H54 (cell line): ENCODE data around the gene NEMF.
A peak's percentile ranks its signal among the peaks of the same experiment; 100 is the strongest.

Experiments used
- DNase-seq: peaks from one replicate; pipeline ENCODE4 v3.0.0; 2011; ENCODE audit warnings: low spot score, mixed read lengths; ENCODE audit not compliant: insufficient read length
- FAIRE-seq: peaks from 3 replicates; lab custom pipeline; 2011; peaks lifted over from hg19 to GRCh38; lab: Jason Lieb, UNC
- POLR2A ChIP-seq: IDR thresholded peaks from 2 replicates; pipeline ENCODE4 v1.6.1; 2011; ENCODE audit warnings: low read depth, mild to moderate bottlenecking, low read length

The NEMF gene

GRCh38 chr14:49865431-49865859 lies 12.9 kb upstream of the NEMF start:
- FAIRE-seq: no peak
- no peak for TF ChIP-seq POLR2A
- no peak for DNase-seq

DNA sequence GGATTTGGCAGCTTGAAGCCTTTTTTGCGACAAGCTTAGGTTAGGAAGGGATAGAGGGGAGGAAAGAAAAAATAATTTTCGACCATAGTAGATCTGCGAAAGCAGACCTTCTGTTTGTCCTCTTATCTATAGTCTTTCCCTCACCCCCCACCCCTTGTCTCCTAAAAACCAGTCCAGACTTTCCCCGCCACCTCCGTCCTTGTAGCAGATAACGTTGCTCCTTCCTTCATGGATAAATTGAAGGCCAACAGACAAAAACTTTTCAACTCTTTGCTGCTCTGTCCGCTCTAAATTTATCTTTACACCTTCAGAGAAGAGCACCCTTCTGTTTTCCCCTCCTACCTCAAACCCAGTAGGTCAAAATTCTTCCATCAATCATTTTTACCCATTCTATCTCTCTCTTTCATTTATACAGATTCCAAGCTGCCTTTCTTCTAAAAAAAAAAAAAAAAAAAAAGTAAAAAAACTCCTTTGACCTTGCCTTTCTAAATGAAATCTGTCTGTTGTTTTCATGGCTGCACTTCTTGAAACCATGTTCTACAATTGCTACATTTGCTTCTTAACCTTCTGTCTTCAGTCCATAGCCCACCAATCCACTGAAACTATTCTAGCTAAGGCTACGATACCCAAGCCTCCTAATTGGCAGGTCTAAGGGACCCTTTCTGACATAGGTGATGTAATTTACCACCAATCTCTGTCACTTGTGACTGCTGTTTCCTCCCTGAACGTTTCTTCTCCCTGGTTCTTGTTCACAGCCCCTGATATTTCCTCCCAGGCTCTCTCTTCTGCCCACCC lies 11.1 kb upstream of the NEMF start:
- DNase-seq: no peak
- no peak for TF ChIP-seq POLR2A
- no peak for FAIRE-seq

DNA sequence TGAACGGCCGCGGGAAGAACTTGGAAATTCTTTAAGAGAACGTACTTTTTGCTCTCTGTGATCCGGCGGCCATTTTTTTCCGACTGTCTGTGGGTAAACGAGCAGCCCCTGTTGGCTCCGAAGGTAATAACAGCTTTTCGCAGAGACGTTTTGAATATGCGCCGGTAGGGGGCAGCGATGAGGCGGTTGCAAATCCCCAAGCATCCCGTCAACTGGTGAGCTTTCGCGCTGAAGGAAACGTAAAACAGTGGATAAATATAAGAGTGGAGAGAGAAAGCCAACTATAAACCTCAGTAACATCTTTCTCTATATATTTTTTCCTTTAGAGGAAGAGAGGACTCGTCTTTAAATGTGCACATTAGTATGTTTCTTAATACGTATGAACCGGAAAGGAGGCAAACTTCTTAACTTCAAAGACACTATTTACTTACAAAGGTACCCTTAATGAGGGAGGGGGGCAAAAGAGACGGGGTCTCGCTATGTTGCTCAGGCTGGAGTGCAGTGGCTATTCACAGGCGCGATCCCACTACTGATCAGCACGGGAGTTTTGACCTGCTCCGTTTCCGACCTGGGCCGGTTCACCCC lies 9.6 kb upstream of the NEMF start:
- FAIRE-seq (no peak), DNase-seq (no peak)
- no peak for TF ChIP-seq POLR2A

DNA sequence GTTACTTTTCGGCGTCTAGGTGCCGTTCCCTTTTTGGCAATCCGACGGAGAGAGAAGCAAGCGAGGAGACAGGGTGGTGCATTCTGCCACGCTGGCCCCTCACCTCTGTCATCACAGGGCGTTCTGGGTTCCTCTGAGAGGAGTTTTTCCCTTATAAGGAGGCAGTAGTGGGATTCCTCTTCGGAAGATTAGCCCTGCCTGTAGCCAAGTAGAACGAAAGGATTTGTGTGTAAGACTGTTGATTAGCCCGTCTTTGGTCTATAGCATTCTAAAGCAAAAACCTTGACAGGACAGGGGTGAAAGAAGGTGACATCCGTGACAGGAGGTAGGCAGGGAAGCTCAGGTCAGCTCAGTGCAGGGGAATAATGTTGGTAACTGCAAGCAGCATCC lies 9.1 kb upstream of the NEMF start:
- peak; percentile 9; the same call in 1 of the 2 replicates for TF ChIP-seq POLR2A
- DNase-seq (no peak), FAIRE-seq (no peak)

- FAIRE-seq: no peak
- no peak for DNase-seq
- no peak for TF ChIP-seq POLR2A
Measured at GRCh38 chr14:49860988-49861698, 8.6 kb upstream of the NEMF start.

DNA sequence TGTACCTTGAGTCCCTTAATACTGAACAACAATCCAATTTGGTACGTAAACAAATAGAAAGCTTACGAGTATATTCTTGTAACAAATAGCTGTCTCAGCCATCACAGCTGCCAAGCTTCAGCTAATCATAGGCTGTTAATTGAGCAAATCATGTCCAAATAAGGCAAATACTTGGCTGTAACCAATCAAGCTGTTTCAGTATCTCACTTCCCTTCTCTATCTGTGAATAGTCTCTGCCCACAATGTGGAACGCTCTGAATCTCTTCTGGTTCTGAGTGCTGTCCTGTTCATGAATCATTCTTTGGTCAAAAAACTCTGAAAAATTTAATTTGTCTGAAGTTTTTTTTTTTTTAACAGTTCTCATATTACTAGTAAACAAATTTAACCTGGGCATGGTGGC lies 5.8 kb upstream of the NEMF start:
- no peak for TF ChIP-seq POLR2A
- no peak for FAIRE-seq
- no peak for DNase-seq

GRCh38 chr14:49857427-49858003 lies 4.9 kb upstream of the NEMF start:
- FAIRE-seq (no peak), DNase-seq (no peak)
- TF ChIP-seq POLR2A: no peak

DNA sequence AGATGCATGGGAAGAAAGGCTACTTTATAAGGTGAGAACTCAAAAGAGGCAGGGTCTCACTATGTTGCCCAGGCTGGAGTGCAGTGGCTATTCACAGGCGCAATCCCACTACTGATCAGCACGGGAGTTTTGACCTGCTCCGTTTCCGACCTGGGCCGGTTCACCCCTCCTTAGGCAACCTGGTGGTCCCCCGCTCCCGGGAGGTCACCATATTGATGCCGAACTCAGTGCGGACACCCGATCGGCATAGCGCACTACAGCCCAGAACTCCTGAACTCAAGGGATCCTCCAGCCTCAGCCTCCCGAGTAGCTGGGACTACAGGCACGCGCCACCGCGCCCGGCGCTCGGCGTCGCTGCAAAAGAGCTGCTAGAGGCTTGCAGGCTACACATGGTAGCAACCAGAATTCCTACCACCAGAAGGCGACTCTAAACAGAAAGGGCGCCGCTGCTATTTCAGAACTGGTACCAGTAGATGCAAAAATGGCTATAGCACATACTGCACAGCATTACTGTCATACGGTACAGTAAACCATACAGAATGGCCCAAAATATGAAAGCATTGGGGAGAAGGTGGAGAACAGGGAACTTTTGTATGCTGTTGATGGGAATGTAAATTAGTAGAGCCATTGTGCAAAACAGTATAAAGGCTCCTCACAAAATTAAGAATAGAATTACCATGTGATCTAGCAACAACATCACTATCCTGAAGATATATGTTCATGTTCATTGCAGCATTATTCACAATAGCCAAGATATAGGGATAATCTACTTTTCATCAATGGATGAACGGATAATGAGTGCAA lies 1.2 kb upstream of the NEMF start:
- TF ChIP-seq POLR2A: no peak
- FAIRE-seq (no peak), DNase-seq (no peak)

- FAIRE-seq: no peak
- TF ChIP-seq POLR2A: no peak
Measured at GRCh38 chr14:49853158-49853477, 530 bp upstream of the NEMF start.

DNA sequence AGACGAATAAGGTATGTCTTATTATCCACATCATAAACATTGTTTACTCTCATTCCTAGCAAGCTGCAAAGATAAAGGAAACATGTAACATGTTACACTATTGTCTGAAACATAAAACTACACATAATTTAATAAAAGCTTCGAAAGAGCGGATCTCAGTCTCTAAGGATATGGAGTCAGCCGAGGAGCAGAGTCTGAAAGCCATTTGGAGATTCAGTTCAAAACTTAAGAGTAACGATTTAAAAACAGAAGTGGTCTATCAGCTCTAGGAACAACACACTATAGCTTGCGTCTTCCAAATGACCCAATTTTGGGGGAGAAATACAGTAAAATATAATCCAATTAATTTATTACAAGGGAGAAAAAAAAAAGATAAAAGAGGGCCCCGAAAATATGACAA lies 775 bp downstream of the NEMF start:
- FAIRE-seq: no peak
- TF ChIP-seq POLR2A: no peak
- no peak for DNase-seq

More at GRCh38 chr14:49853158-49853477, 530 bp upstream of the NEMF start:
- no peak for DNase-seq

GRCh38 chr14:49849213-49849847 lies 3.3 kb downstream of the NEMF start:
- FAIRE-seq: no peak
- TF ChIP-seq POLR2A: no peak
- DNase-seq: no peak

GRCh38 chr14:49828640-49829039 lies 23.9 kb downstream of the NEMF start:
- DNase-seq (no peak), FAIRE-seq (no peak)
- no peak for TF ChIP-seq POLR2A

GRCh38 chr14:49820176-49820575 lies 32.4 kb downstream of the NEMF start:
- TF ChIP-seq POLR2A: no peak
- no peak for DNase-seq
- FAIRE-seq: no peak
